Measurements from ENCODE around the gene GRK2. TPM values are rescaled to one million over a fixed set of nuclear protein-coding genes. Genes with fewer than 3 reads are reported as not detected.

GRK2 gene
- total RNA-seq, 1 donor from 2014 or later = 27.7 TPM

Other genes with a start within 250 kb of the GRK2 start
- not detected for gene SYT12, start 243.3 kb upstream of the GRK2 start, total RNA-seq
- 7.8 TPM for gene RHOD, start 209.6 kb upstream of the GRK2 start, total RNA-seq
- gene KDM2A, start 147.2 kb upstream of the GRK2 start, total RNA-seq = 43.8 TPM
- 12.5 TPM for gene ANKRD13D, start 22.8 kb downstream of the GRK2 start, total RNA-seq
- gene SSH3, start 37.1 kb downstream of the GRK2 start, total RNA-seq = 6.8 TPM
- gene POLD4, start 87.1 kb downstream of the GRK2 start, total RNA-seq = 14.6 TPM
- gene CLCF1, start 107.1 kb downstream of the GRK2 start, total RNA-seq = 1.0 TPM
- 2.6 TPM for gene RAD9A, start 125.5 kb downstream of the GRK2 start, total RNA-seq
- 163 TPM for gene PPP1CA, start 135.4 kb downstream of the GRK2 start, total RNA-seq
- 1.0 TPM for gene TBC1D10C, start 137.6 kb downstream of the GRK2 start, total RNA-seq
- 17.2 TPM for gene CARNS1, start 149.2 kb downstream of the GRK2 start, total RNA-seq
- 23.5 TPM for gene RPS6KB2, start 162.0 kb downstream of the GRK2 start, total RNA-seq
- not detected for gene PTPRCAP, start 171.2 kb downstream of the GRK2 start, total RNA-seq
- gene CORO1B, start 177.0 kb downstream of the GRK2 start, total RNA-seq = 34.4 TPM
- not detected for gene GPR152, start 186.3 kb downstream of the GRK2 start, total RNA-seq
- gene CABP4, start 188.9 kb downstream of the GRK2 start, total RNA-seq = 0.52 TPM
- 17.2 TPM for gene TMEM134, start 202.8 kb downstream of the GRK2 start, total RNA-seq
- gene AIP, start 216.6 kb downstream of the GRK2 start, total RNA-seq = 84.5 TPM
- 5.7 TPM for gene PITPNM1, start 238.9 kb downstream of the GRK2 start, total RNA-seq
- gene CDK2AP2, start 241.7 kb downstream of the GRK2 start, total RNA-seq = 2.6 TPM

Data from skeletal muscle tissue (tissue), 1 donor.